A673 (cell line): ENCODE data around the gene GCG.

Experiments
- CTCF ChIP-seq: fragments of 300-800, 200-600 bp; sonication (generic); conservative IDR thresholded peaks from 2 replicates; pipeline ENCODE4 v1.5.1; 2017; ENCODE audit warnings: low read depth, mild to moderate bottlenecking, antibody characterized with exemption, low read length, moderate library complexity, mixed read lengths
- EZH2 ChIP-seq: fragments of 200-600 bp; sonication (generic); IDR thresholded peaks from 2 replicates; pipeline ENCODE4 v1.6.1; 2017; ENCODE audit warnings: borderline replicate concordance, low read depth, mild to moderate bottlenecking, mixed read lengths, antibody characterized with exemption, low read length; ENCODE audit not compliant: poor library complexity, severe bottlenecking

- TF ChIP-seq CTCF: no peak
- no peak for TF ChIP-seq EZH2
Measured at GRCh38 chr2:162196638-162197037, 44.6 kb upstream of the GCG start.
